HCT116 (cell line): Measurements from ENCODE around the gene INPP5D. TPM values are rescaled to one million over a fixed set of nuclear protein-coding genes. Genes with fewer than 3 reads are reported as not detected.

Source experiments
- ATAC-seq: fragments of 200-7000 bp; cut with Tn5 transposase; 2 replicates; pipeline ENCODE4 v1.9.1; 2020; ENCODE audit warnings: mild to moderate bottlenecking, moderate library complexity
- BruUV-seq: library from RNA; stranded (reverse); fragments of 400-500 nt; replicated peaks from 2 replicates; lab custom pipeline; 2021; lab: Mats Ljungman, UMichigan
- CTCF ChIA-PET: fragments of 300-600 bp; sonication (Branson Sonifier 250); formaldehyde crosslinking; loops from one replicate; lab custom pipeline; 2021; ENCODE audit warnings: antibody characterized with exemption; lab: Charles Lee
- POLR2A ChIA-PET: fragments of 300-600, 350-600 bp; sonication (Branson Sonifier 250); formaldehyde crosslinking; loops from one replicate; lab custom pipeline; 2021; ENCODE audit warnings: antibody characterized with exemption; lab: Charles Lee
- RAD21 ChIA-PET, 2 experiments: fragments of 300-600 bp; sonication (Branson Sonifier 250); formaldehyde crosslinking; loops; one replicate each; lab custom pipeline; 2023; ENCODE audit warnings: low total read pairs in 2 of 2; ENCODE audit not compliant: uncharacterized antibody in 2 of 2, unreplicated experiment in 2 of 2, low non-redundant PET in 1 of 2; lab: Charles Lee
- DNase-seq: peaks from one replicate; pipeline ENCODE4 v3.0.0-alpha.2; 2010; ENCODE audit warnings: low read depth, low spot score
- H2AFZ ChIP-seq: fragments of 200-600 bp; shearing (Covaris generic), sonication (generic); 2 replicates; pipeline ENCODE4 v1.6.1; 2017; ENCODE audit warnings: low read depth, mixed run types, mixed read lengths, antibody characterized with exemption, low read length; ENCODE audit not compliant: poor library complexity, severe bottlenecking
- H3K27ac ChIP-seq: 2 replicates; pipeline ENCODE4 v1.5.1; 2012; ENCODE audit warnings: low read depth, low read length
- H3K27me3 ChIP-seq: fragments of 200-600 bp; sonication (generic); 2 replicates; pipeline ENCODE4 v1.6.1; 2016; ENCODE audit warnings: mixed run types, low read length, mixed read lengths; ENCODE audit not compliant: insufficient read depth
- H3K36me3 ChIP-seq, 2 experiments: fragments of 200-500 bp in 1 of 2; fragments of 200-600 bp in 1 of 2; sonication (Bioruptor generic) in 1 of 2; sonication (generic) in 1 of 2; 2 replicates each; pipeline versions ENCODE4 v1.5.1 to v1.6.1; 2014 to 2016; ENCODE audit warnings: low read length in 2 of 2, inconsistent platforms in 1 of 2, mixed read lengths in 1 of 2, mixed run types in 1 of 2; ENCODE audit not compliant: insufficient read depth in 2 of 2, control insufficient read depth in 1 of 2
- H3K4me1 ChIP-seq, 2 experiments: fragments of 200-600 bp in 1 of 2; sonication (generic) in 1 of 2; 2 replicates each; pipeline versions ENCODE4 v1.5.1 to v1.6.1; 2012 to 2017; ENCODE audit warnings: low read length in 2 of 2, inconsistent platforms in 1 of 2, mild to moderate bottlenecking in 1 of 2, mixed read lengths in 1 of 2, mixed run types in 1 of 2, moderate library complexity in 1 of 2; ENCODE audit not compliant: insufficient read depth in 2 of 2, control insufficient read depth in 1 of 2
- H3K4me2 ChIP-seq: fragments of 200-600 bp; sonication (generic); 2 replicates; pipeline ENCODE4 v1.6.1; 2017; ENCODE audit warnings: mixed run types, low read length, mixed read lengths
- H3K4me3 ChIP-seq, 2 experiments: fragments of 200-600 bp in 1 of 2; sonication (generic) in 1 of 2; replicated peaks in 1 of 2; 2 replicates each; pipeline ENCODE4 v1.5.1; 2011 to 2016; ENCODE audit warnings: low read length in 2 of 2, control low read depth in 1 of 2, low read depth in 1 of 2, mild to moderate bottlenecking in 1 of 2, mixed read lengths in 1 of 2, mixed run types in 1 of 2
- H3K79me2 ChIP-seq: fragments of 200-600 bp; sonication (generic); 2 replicates; pipeline ENCODE4 v1.6.1; 2017; ENCODE audit warnings: mild to moderate bottlenecking, mixed run types, low read length, moderate library complexity, mixed read lengths; ENCODE audit not compliant: insufficient read depth
- H3K9ac ChIP-seq: fragments of 200-600 bp; sonication (generic); 2 replicates; pipeline ENCODE4 v1.6.1; 2016; ENCODE audit warnings: low read length, mixed read lengths
- H3K9me2 ChIP-seq: fragments of 200-600 bp; sonication (generic), shearing (Covaris generic); 2 replicates; pipeline ENCODE4 v1.6.1; 2017; ENCODE audit warnings: mixed run types, mild to moderate bottlenecking, moderate library complexity; ENCODE audit not compliant: insufficient read depth
- H3K9me3 ChIP-seq, 2 experiments: fragments of 200-500 bp in 1 of 2; fragments of 200-600 bp in 1 of 2; sonication (Bioruptor generic) in 1 of 2; sonication (generic) in 1 of 2; 2 replicates each; pipeline ENCODE4 v1.6.1; 2014 to 2017; ENCODE audit warnings: low read length in 2 of 2, mixed read lengths in 2 of 2, inconsistent platforms in 1 of 2, low read depth in 1 of 2, mild to moderate bottlenecking in 1 of 2, mixed run types in 1 of 2, moderate library complexity in 1 of 2; ENCODE audit not compliant: control insufficient read depth in 1 of 2, insufficient read depth in 1 of 2
- H4K20me1 ChIP-seq: fragments of 200-600 bp; sonication (generic), shearing (Covaris generic); 2 replicates; pipeline ENCODE4 v1.6.1; 2017; ENCODE audit warnings: mixed run types, mild to moderate bottlenecking, moderate library complexity; ENCODE audit not compliant: insufficient read depth
- CBX3 ChIP-seq: IDR thresholded peaks from 2 replicates; pipeline ENCODE4 v1.6.1; 2012; ENCODE audit warnings: low read depth
- EGR1 ChIP-seq: IDR thresholded peaks from 2 replicates; pipeline ENCODE4 v1.6.1; 2012; ENCODE audit warnings: low read depth
- EZH2 ChIP-seq: fragments of 200-600 bp; sonication (generic); IDR thresholded peaks from 2 replicates; pipeline ENCODE4 v1.6.1; 2017; ENCODE audit warnings: antibody characterized with exemption, mixed run types
- FOSL1 ChIP-seq: IDR thresholded peaks from 2 replicates; pipeline ENCODE4 v1.6.1; 2012; ENCODE audit warnings: low read depth
- JUND ChIP-seq: IDR thresholded peaks from 2 replicates; pipeline ENCODE4 v1.6.1; 2012
- MAX ChIP-seq: IDR thresholded peaks from 2 replicates; pipeline ENCODE4 v1.6.1; 2012
- POLR2A ChIP-seq: IDR thresholded peaks from 2 replicates; pipeline ENCODE4 v1.7.0; 2011; ENCODE audit warnings: borderline replicate concordance; ENCODE audit not compliant: insufficient read depth, insufficient read length; ENCODE audit errors: extremely low read depth
- POLR2AphosphoS5 ChIP-seq: IDR thresholded peaks from 2 replicates; pipeline ENCODE4 v1.6.1; 2011; ENCODE audit warnings: mild to moderate bottlenecking, low read depth, low read length, moderate library complexity
- RAD21 ChIP-seq: IDR thresholded peaks from 2 replicates; pipeline ENCODE4 v1.6.1; 2012; ENCODE audit warnings: low read depth, mild to moderate bottlenecking
- SIN3A ChIP-seq: IDR thresholded peaks from 2 replicates; pipeline ENCODE4 v1.6.1; 2012; ENCODE audit warnings: low read depth
- SP1 ChIP-seq: IDR thresholded peaks from 2 replicates; pipeline ENCODE4 v1.6.1; 2012; ENCODE audit warnings: low read depth
- SRF ChIP-seq: IDR thresholded peaks from 2 replicates; pipeline ENCODE4 v1.6.1; 2012; ENCODE audit warnings: low read depth
- TCF7L2 ChIP-seq: IDR thresholded peaks from 2 replicates; pipeline ENCODE4 v1.7.0; 2011; ENCODE audit warnings: borderline replicate concordance, inconsistent platforms; ENCODE audit not compliant: insufficient read depth, insufficient read length; ENCODE audit errors: extremely low read depth
- YY1 ChIP-seq: IDR thresholded peaks from 2 replicates; pipeline ENCODE4 v1.6.1; 2011; ENCODE audit warnings: low read length, low read depth, moderate library complexity, mild to moderate bottlenecking; ENCODE audit not compliant: insufficient replicate concordance; ENCODE audit errors: extremely low read depth
- ZBTB33 ChIP-seq: IDR thresholded peaks from 2 replicates; pipeline ENCODE4 v1.6.1; 2011; ENCODE audit warnings: mild to moderate bottlenecking, low read length, moderate library complexity; ENCODE audit not compliant: insufficient replicate concordance; ENCODE audit errors: extremely low read depth
- ZFX ChIP-seq: fragments of 450-650 bp; IDR thresholded peaks from 2 replicates; pipeline ENCODE4 v1.6.1; 2017
- intact Hi-C: fragments of 100-400 bp; cut with micrococcal nuclease; formaldehyde crosslinking; loops from 2 replicates; pipeline ENCODE4 v1.10.0; 2022
- total RNA-seq: library from RNA; stranded (reverse); gene quantifications from one replicate; pipeline ENCODE4 v1.2.1, GENCODE V29; 2021; ENCODE audit not compliant: unreplicated experiment

Gene INPP5D
- total RNA-seq, 1 experiment from 2014 or later, result 1.8 TPM

- ChIA-PET RAD21 (no interaction called here), POLR2A (no interaction called here), CTCF (no interaction called here)
- H3K4me1 ChIP-seq, result no peaks in the 10 kb centered on the region
- no TSS peak for BruUV-seq
- H3K36me3 ChIP-seq, result no peaks in the 10 kb centered on the region
- no peak overlapping the region for H3K27ac ChIP-seq
- no peaks in the 10 kb centered on the region for H3K27me3 ChIP-seq
- H2AFZ ChIP-seq, result no peak overlapping the region
- no peak overlapping the region for H3K9ac ChIP-seq
- intact Hi-C loops, result no loop called here
- H3K4me3 ChIP-seq, result no peak overlapping the region
- H4K20me1 ChIP-seq, result no peaks in the 10 kb centered on the region
- H3K79me2 ChIP-seq, result no peaks in the 10 kb centered on the region
- no peak for ATAC-seq
- DNase-seq, result no peak
- H3K9me3 ChIP-seq, result no peaks in the 10 kb centered on the region
- no peak overlapping the region for H3K4me2 ChIP-seq
- H3K9me2 ChIP-seq, result no peaks in the 10 kb centered on the region
- no peak for TF ChIP-seq ZBTB33
- TF ChIP-seq TCF7L2, result no peak
- no peak for TF ChIP-seq RAD21
- no peak for TF ChIP-seq FOSL1
- no peak for TF ChIP-seq POLR2AphosphoS5
- no peak for TF ChIP-seq CBX3
- no peak for TF ChIP-seq SIN3A
- TF ChIP-seq YY1, result no peak
- TF ChIP-seq SP1, result no peak
- TF ChIP-seq EZH2, result no peak
- no peak for TF ChIP-seq POLR2A
- TF ChIP-seq MAX, result no peak
- TF ChIP-seq EGR1, result no peak
- no peak for TF ChIP-seq SRF
- no peak for TF ChIP-seq ZFX
- no peak for TF ChIP-seq JUND
These were observed 59.0 kb downstream of the INPP5D start for GRCh38 chr2:233119123-233119522.
